T follicular helper cell (primary cell): Measurements from ENCODE around the gene HIGD1C.
"Not testable (repeated sequence)": the region's sequence is repeated elsewhere in the genome, so short reads cannot be mapped to it uniquely, and the experiment has no call there.

ENCODE experiments used
- DNase-seq: peaks from one replicate; pipeline ENCODE4 v3.0.0-alpha.2; 2020; ENCODE audit warnings: low read depth

Gene HIGD1C

DNA sequence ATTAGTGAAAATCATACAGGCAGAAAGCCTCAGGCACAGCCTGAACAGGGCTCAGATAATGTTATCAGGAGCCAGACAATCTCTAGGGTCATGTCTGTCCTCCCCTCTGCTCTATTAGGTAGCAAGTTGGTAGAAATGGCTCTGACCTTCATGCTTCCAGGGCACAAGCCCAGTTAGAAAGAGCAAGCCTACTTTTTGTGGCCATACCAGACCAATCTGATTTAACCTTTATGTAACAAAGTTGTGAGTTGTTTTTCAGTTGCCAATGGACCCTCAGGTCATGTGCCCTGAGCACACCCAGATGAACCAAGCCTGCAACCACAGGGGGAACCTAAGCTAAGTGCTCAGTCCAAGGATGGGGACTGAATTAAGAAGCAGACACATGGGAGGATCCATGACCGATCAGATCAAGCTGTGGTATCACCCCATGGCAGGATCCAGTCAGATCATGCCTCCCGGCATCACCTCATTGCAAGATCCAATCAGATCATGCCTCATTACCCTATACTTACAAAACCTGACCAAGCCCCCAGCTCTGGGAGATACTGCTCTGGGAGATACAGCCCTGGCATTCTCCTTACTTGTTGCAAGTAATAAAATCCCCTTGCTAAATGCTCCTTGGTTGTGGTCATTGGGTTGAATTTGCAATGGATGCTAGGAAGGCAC, 18.8 kb upstream of the HIGD1C start:
- DNase-seq: no peak

DNA sequence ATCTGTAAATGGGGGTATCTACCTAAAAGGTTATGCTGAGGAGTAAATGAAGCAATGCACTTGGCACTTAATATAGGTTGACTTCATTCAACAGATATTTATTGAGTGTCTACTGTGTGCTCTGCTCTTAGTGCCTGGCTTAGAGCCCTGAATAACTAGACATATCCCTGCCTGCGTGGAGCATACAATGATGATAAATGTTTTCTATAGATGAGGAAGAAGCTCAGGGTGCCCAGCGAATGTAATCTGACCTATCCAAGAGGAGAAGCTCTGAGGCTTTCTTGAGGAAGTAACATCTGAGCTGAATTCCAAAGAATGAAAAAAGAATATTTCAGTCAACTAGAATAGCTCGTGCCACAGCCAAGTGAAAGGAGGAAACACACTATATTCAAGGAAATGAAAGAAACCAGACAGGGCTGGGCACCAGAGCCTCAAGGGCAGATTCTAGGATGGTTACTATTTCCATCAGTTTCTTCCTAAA, 17.9 kb upstream of the HIGD1C start:
- DNase-seq: no peak

DNA sequence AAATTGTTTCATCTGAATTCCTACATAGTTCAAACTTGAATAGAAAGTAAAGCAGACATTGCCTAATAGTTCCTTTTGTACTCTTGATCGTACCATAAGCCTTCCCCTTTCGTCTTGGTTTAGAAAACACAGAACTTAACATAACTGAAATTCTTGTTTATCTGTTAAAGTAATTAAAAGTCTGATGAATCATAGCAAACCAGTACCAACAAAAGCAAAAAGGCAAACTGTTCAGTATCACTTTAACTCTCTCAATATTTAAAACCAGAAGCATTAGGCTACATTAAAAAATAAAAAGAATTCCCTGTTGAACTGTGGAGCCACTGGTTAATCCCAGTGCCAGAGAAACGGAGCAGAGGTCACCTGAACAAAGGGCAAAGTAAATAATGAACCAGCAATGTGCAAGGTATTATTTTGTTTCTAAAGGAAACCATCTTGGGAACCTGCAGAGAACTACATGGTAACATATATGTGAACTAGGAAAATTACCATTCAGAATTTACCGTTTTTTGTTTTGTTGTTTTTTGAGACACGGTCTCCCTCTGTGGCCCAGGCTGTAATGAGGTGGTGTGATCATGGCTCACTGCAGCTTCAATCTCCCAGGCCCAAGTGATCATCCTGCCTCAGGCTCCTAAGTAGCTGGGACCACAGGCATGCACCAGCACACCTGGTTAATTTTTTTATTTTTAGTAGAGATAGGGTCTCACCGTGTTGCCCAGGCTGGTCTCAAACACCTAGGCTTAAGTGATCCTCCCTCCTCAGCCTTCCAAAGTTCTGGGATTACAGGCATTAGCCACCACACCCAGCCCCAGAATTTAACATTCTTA, 17.1 kb upstream of the HIGD1C start:
- no peak for DNase-seq

DNA sequence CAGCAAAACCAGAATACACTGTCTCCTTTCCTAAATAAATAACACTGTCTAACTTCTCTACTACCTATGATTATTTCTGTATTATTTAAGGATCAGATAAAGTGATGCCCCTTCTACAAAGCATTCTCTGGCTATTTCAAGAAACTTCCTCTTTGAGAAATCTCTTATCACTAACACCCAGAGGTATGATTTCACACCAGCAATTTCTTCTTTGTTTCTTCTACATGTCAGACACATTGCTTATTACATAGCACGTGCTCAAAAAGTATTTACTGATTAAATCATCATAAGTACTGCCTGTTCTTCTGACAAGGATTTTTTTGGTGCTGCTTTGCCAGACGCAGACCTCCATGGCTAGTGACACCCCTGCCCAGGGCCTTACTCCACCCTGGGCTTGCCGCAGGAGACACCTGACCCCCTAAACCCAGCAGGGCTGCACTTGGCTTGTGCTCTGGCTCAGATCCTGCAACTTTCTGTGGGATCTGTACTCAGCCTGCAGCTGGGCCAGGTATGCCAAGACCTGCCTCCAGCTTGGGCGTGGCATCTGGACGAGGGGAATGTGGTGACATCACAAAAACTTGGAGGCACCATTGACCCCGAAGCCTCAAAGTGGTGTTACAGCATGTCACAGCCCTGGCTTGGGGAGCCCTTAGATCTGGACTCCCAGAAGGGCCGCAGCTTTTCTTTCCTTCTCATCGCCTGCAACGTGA, 15.4 kb upstream of the HIGD1C start:
- DNase-seq: no peak

DNA sequence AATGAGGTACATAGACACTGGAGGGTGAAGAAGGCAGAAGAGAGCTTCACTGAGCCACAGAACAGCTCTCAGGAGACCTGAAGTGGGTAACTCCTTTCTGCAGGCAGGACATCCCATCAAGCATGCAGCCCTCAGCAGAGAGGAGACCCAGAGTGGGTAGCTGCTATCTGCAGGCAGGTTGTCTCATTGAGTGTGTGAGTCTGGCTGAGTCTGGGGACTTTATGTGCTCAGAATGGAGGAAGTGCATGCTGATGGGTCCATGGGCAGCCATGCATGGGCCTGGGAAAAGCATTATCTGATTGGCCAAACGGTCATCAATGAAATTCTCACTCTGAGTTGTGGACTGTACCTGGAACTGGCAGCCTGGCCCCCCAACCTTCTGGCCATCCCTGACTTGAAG, 14.7 kb upstream of the HIGD1C start:
- DNase-seq: no peak

DNA sequence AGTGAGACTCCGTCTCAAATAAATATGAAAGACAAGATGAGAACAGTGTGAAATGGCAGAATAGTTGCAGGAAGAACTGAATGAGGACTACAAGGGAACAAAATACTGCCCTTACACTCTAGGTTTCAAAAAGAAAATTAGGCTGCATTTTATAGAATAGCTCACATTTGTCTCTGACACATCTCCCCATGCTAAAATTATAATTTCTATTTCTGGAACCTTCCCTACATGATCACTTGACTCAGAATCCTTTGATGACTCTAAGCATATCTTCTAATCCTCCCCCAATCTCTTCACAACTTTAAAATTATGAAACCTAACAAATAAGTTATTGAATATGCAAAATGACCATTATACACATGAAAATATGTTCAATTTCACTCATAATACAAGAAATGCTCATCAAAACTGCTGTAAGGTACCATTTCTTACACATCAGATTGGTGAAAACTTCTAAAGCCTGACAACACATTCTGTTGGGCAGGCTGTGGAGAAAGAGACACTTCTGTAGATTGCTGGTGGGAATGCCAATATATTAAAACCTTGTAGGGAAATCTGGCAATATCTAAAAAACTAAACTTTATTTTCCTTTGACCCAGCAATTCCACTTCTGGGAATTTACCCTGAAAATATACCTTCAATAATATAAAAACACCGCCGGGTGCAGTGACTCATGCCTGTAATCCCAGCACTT, 4.3 kb upstream of the HIGD1C start:
- DNase-seq: no peak

DNA sequence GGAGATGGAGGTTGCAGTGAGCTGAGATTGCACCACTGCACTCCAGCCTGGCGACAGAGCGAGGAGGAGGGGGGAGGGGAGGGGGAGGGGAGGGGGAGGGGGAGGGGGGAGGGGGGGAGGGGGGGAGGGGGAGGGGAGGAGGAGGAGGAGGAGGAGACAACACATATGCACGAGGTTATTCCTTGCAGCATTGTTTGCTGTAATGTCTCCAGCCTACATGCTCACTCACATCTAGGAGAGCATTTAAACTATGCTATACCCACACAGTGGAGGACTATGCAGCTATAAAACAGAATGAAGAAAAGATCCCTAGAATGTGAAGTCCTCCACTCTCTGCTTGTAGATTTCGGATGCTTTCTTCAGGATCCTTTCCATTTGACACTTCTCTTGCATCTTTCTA, 3.5 kb upstream of the HIGD1C start:
- no peak for DNase-seq

DNA sequence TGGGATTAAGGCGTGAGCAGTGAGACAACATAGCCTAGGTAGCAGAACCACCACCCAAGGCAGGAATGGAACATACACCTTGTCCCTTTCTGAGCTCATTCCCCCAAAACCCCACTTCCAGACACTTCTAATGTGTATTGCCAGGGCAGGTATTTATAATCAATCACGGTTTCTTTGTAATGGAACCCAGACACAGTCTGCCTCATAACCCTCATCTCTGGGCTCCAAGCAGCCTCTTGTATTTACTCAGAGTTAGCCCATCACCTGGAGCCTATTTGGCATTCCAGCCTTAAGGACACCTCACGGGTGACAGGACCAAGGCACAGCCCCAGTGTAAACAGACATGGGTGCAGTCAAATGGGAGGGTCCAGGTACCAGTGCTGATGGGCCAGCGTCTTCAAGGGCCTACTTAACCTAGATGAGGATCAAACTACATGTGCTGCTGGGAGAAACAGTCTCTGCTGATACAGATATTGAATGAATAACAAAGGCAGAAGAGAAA, 2.5 kb upstream of the HIGD1C start:
- no peak for DNase-seq

DNA sequence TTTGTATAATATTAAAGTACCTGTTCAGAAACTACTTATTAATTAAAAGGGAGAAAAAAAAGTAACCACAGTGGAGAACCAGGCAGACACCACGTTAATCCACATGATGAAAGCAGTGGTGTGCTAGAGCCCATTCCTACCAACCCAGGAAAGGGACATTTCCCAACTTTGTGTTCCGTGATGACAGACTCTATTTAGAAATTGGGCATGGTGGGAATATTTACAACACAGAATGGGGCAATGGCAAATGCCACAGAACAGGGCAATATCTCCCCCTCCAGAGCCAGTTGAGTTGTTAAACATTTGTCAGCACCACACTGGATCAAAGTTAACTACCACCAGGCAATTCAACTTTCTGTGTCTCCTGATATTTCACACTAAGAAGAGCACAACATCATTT, 1.2 kb upstream of the HIGD1C start:
- no peak for DNase-seq

DNA sequence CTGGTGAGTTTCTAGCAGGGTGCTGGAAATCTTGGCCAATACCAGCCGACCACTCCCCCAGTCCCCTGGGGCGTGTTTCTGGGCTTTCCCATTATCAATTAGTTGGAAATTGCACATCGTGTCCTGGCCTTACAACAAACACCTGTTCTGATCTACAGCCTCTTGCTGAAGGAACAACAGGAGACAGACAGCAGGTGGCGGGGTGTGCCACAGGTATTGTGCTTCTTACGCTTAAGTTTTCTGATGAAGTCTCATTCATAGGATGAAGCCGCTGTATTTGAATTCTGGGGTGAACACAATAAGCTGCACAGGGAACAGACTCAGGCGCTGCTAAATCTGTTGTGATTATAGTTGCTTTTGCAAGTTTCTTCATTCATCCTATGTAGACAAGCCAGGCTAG, 703 bp downstream of the HIGD1C start:
- DNase-seq: no peak

DNA sequence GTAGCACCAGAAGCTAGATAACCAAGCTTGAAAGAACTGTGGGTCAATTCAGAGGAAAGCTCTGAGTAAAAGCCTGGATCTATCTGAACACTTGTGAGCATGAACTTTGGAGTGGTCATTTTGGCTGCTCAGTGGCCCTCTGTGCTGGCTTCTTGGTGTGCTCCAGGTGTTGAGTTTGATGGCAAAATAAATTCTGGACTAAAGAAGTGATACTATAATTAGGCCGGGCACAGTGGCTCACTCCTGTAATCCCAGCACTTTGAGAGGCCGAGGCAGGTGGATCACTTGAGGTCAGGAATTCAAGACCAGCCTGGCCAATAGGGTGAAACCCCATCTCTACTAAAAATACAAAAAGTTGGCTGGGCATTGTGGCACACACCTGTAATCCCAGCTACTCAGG, 2.4 kb downstream of the HIGD1C start:
- DNase-seq: not testable (repeated sequence)

DNA sequence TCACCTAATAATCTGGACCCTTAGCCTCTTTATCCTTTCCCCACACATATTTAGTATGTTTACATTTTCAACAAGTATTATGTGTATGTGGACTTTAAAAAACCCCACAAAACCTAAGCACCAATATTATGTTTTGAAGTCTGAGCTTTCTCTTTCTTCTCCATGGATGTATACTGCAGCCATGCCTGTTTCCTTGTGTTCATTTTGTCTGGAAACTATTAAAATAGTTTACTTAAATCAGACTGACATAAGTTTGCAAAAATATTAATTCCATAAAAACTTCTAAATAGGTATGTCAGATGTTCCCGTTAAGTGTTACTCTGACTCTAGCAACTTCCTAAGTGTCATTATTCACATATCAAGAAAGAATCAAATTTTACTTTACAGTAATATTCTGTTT, 2.9 kb downstream of the HIGD1C start:
- DNase-seq: no peak

DNA sequence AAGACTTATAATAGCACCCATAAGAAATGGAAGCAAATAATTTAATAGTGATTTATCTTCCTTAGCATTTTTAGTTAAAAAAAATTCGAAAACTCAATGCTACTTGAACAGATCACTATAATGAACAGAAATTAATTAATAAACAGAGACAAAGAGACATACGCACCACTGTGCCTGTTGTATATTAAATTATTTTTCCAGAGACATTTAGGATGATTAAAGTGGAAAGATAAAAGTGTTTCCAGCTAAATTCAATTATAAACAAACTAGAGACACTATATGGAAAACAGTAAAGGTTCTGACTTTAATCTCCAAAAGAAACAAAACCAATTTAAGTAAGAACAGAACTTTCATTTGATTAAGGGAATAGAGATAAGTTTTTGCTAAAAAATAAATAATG, 3.4 kb downstream of the HIGD1C start:
- no peak for DNase-seq

DNA sequence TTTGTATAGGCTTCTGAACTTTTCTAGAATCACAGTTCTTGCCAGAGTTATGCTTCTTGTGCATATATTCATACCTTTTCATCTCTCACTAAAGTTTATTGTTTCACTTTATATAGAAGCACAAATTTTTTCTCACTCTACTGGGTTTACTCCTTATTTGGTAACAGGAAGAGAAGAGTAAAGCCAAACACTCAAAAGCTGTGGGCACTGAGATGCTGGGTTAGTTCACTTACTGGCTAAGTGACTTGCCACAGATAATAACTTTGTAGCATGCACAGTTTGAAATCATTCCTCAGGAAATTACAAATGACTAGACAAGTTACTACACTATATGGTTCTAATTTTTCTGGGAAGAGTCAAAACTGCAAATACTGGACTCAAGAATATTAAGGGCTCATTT, 7.8 kb downstream of the HIGD1C start:
- DNase-seq: no peak

DNA sequence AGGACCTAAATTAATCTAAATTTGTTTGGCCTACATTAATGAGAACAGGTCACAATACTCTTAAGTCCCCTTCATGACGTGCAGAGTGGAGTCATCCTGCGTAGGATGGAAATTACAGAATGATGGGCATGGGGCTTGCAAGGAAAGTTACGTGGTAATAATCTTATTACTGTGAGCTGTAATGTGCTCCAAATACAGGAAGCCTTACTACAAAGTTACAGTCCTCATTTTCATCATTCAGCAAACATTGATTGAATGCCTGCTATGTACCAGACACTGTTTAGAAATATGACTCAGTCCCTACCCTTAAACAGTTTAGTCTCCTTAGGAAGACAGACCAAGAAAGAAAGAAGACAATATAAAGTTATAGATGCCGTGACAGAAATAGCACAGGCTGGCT, 9.4 kb downstream of the HIGD1C start:
- DNase-seq: no peak

DNA sequence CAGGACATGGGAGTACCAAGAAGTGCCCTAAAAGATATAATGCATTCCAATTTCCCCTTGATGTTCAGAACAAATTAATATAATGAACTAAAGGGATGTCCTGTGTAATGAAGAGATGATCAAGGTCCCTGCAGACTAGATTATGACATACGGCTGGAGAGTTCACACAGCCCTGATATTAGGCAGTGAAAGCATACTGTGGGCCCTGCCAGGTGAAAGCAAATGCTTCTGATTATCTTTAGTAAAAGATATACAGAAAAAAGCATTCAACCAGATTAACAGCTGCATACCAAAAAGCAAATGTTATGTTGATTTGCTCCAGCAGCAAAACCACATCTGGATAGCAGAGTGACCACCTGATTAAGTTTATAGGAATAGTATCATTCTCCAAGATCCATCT, 12.1 kb downstream of the HIGD1C start:
- no peak for DNase-seq

DNA sequence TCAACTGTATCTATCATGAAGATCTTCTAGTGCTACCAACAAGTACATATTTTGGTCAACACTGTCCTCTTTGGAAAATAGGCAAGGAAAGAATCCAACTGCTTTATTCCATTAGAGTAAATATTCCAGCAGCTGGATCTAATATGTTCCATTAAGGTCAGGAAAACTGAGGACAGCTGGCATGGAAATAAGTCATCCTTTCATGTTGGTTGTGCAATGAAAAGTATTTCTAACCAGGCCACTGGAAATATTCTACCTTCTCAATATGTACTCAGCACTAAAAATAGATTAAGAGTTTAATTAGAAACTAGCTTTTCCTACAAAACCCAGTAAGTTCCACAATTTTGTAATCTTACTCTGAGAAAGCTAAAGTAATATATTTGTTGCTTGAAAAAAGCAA, 19.6 kb downstream of the HIGD1C start:
- no peak for DNase-seq

DNA sequence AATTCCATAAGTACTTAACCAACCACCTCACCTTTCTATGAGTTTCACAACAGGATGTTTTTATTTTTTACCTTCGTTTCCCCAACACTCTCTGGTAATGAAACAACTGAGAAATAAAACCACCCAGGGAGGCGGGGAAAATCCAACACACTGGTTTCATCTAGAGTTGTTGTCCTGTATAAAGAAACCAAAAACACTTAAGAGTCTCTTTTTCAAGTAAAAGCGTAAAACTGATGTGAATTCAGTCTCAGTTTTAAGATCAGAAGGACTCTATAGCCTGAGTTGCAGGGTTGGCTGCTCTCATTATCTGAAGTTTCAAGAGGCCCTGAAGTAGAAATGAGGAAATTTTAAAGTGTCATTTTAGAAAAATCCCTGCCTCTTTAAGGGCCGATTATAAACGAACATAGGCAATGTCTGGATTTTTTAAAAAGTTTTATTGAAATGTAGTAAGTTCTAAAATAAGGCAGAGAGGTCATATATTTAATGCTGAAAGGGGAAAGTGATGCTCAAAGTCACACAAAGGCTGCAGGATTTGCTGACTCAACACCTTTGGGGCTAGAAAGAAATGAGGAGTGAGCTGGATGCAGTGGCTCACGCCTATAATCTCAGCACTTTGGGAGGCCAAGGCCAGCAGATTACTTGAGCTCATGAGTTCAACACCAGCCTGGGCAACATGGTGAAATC, 27.2 kb downstream of the HIGD1C start:
- no peak for DNase-seq

DNA sequence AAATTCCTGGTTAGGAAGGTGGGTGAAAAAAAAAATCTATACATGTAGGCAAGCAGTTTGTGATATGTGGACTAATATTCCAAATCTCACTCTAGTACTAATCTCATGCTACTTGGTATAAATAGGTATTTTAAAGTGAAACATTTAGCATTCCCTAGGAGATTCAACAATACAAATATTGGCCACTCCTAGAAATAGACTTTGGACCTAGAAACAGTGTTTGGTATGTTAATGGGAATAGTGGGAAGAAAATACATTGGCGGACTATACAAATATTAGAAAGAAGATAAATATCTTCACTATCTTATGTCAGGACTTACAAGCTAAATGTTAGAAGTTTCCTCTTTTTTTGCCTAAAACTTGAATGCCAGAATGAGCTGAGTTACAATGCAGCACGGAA, 28.2 kb downstream of the HIGD1C start:
- no peak for DNase-seq

DNA sequence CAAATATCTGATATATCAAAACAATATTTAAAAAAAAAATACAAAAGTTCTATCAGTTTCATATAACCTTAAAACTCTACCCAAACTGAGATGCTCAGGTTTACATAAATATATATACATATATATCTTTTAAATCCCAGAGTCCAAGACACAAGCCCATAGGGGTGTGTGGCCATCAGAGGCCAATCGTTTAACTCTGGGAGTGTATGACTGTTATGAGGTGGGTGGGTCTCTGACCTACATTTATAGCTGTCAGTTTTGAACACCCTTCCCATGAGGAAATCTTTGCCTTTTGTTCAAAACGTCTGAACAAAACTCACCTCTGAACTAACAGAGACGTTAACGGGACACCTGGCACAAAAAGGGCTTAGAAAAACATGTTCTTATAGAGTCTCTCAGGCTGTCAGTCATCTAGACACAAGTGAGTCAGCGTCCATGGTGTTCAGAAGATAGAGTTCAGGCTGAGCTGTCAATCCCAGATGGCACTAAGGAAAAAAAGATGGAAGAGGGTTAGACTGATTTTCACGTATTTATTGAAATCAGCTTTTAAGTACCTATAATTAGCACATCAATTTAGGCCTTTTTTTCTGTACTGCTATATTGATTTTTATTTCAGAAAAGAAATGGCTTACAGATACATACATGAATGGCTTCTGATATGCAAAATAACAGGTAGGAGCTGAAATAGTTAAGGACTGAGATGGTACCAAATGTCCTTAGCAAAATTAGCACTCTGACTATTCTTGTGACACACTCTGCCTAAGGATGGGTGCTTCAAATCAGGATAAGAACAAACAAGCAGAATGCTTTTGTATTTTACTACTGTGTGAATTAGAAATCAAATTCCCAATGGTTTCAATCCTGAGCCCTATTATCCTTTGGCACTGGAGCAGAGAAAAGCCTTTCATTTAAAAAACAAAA, 29.2 kb downstream of the HIGD1C start:
- DNase-seq: no peak
